ENCODE results near the gene GPR32. TPM values are rescaled to one million over a fixed set of nuclear protein-coding genes. Genes with fewer than 3 reads are reported as not detected.
A peak's percentile ranks its signal among the peaks of the same experiment; 100 is the strongest.

Gene GPR32
- polyA plus RNA-seq, 3 donors = not detected

GRCh38 chr19:50799547-50799851, 29.2 kb downstream of the GPR32 start:
- Histone ChIP-seq H4K20me1 (ENCODE audit: insufficient read depth, low read length) (no peaks in the 10 kb centered on the region), H3K36me3 (replicated peaks in 1 of 2; ENCODE audit: control insufficient read depth in 1 of 2, insufficient read depth in 2 of 2, low read length in 2 of 2) (peaks cover 20 to 36% of the 10 kb centered on the region in 2 donors), H3K9ac (ENCODE audit: insufficient read depth, low read length, poor library complexity, severe bottlenecking) (no peak overlapping the region), H3K27ac (ENCODE audit: low read depth in 1 of 2, low read length in 2 of 2) (no peak overlapping the region), H3K4me2 (replicated peaks; ENCODE audit: extremely low read depth, low read length, poor library complexity, severe bottlenecking) (no peak overlapping the region), H3K4me1 (ENCODE audit: control insufficient read depth in 1 of 2, insufficient read depth in 2 of 2, low read length in 2 of 2) (peaks cover 13 to 14% of the 10 kb centered on the region in 2 donors), H3K4me3 (replicated peaks in 1 of 3; ENCODE audit: low read depth in 2 of 3, low read length in 3 of 3) (no peak overlapping the region), H3K9me3 (replicated peaks in 1 of 2; ENCODE audit: control insufficient read depth in 1 of 2, insufficient read depth in 1 of 2, low read length in 2 of 2) (no peaks in the 10 kb centered on the region), H2AFZ (ENCODE audit: insufficient read depth, low read depth, low read length, poor library complexity, severe bottlenecking) (no peak overlapping the region), H3K27me3 (ENCODE audit: control insufficient read depth in 2 of 2, insufficient read depth in 2 of 2, low read length in 2 of 2) (no peaks in the 10 kb centered on the region), H3K79me2 (ENCODE audit: insufficient read depth, low read length) (peaks cover 51% of the 10 kb centered on the region)
- intact Hi-C loops (cut with micrococcal nuclease) = no loop called here
- WGBS (ENCODE audit: insufficient coverage) = 100% methylated on average over 1 of the region's 3 CpGs
- H3K9me3 Mint-ChIP-seq = no peaks in the 10 kb centered on the region
- H3K36me3 Mint-ChIP-seq = peaks cover 27 to 58% of the 10 kb centered on the region in 2 donors
- TF ChIP-seq, protein P1, sequence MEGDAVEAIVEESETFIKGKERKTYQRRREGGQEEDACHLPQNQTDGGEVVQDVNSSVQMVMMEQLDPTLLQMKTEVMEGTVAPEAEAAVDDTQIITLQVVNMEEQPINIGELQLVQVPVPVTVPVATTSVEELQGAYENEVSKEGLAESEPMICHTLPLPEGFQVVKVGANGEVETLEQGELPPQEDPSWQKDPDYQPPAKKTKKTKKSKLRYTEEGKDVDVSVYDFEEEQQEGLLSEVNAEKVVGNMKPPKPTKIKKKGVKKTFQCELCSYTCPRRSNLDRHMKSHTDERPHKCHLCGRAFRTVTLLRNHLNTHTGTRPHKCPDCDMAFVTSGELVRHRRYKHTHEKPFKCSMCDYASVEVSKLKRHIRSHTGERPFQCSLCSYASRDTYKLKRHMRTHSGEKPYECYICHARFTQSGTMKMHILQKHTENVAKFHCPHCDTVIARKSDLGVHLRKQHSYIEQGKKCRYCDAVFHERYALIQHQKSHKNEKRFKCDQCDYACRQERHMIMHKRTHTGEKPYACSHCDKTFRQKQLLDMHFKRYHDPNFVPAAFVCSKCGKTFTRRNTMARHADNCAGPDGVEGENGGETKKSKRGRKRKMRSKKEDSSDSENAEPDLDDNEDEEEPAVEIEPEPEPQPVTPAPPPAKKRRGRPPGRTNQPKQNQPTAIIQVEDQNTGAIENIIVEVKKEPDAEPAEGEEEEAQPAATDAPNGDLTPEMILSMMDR (IDR thresholded peaks at IDR 0.05) = no peak
- no peak for DNase-seq
- H3K27me3 Mint-ChIP-seq (ENCODE audit: low read depth in 3 of 3) = peaks cover 0 to 2% (median 0%) of the 10 kb centered on the region in 3 donors
- H3K27ac Mint-ChIP-seq = no peak overlapping the region
- no peak overlapping the region for H3K4me3 Mint-ChIP-seq
- H3K4me1 Mint-ChIP-seq = peaks cover 15% of the 10 kb centered on the region

DNA sequence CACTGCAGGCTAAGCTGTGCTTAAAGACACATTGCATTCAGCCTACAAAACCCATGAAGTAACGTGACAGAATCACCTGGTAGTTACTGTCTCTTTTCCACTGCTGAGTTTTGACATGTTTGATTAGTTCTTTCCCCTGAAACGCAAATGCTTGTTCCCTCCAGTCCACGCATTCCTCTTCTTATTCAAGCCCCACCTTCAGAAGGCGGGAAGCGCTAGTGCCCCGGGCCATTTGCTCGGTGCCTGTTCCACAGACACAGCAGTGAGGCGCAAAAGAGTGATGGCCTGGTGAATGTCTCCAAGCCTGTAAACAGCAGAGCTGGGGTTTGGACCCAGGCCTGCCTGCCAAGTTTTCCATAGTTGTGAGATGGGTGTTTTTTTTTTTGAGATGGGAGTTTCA, 30.8 kb downstream of the GPR32 start:
- peak overlapping the region in 2 of 7 donors; percentile 10 to 43 for H3K27ac Mint-ChIP-seq
- peaks cover 0 to 2% (median 0%) of the 10 kb centered on the region in 3 donors for H3K27me3 Mint-ChIP-seq (ENCODE audit: low read depth in 3 of 3)
- no peak overlapping the region for H3K4me3 ChIP-seq (replicated peaks in 1 of 3; ENCODE audit: low read depth in 2 of 3, low read length in 3 of 3)
- H3K9ac ChIP-seq (ENCODE audit: insufficient read depth, low read length, poor library complexity, severe bottlenecking) = no peak overlapping the region
- H3K27ac ChIP-seq (ENCODE audit: low read depth in 1 of 2, low read length in 2 of 2) = no peak overlapping the region
- H3K9me3 Mint-ChIP-seq = no peaks in the 10 kb centered on the region
- peaks cover 52% of the 10 kb centered on the region for H3K79me2 ChIP-seq (ENCODE audit: insufficient read depth, low read length)
- H3K4me1 Mint-ChIP-seq = peaks cover 22% of the 10 kb centered on the region
- no peaks in the 10 kb centered on the region for H4K20me1 ChIP-seq (ENCODE audit: insufficient read depth, low read length)
- H3K4me3 Mint-ChIP-seq = no peak overlapping the region
- peaks cover 18 to 20% of the 10 kb centered on the region in 2 donors for H3K4me1 ChIP-seq (ENCODE audit: control insufficient read depth in 1 of 2, insufficient read depth in 2 of 2, low read length in 2 of 2)
- DNase-seq = no peak
- H3K36me3 ChIP-seq (replicated peaks in 1 of 2; ENCODE audit: control insufficient read depth in 1 of 2, insufficient read depth in 2 of 2, low read length in 2 of 2) = peaks cover 20 to 36% of the 10 kb centered on the region in 2 donors
- 94% methylated on average over 7 of the region's 8 CpGs for WGBS (ENCODE audit: insufficient coverage)
- intact Hi-C loops (cut with micrococcal nuclease) = loop anchor here (5.0 to 10.0 kb wide), 4 partner anchors 289 to 776 kb away; partner anchors contain the start of genes KCNC3 (in 2 of the 2), ASPDH (in 1 of the 2), JOSD2 (in 1 of the 2) and VRK3 (in 1 of the 2)
- H3K9me3 ChIP-seq (replicated peaks in 1 of 2; ENCODE audit: control insufficient read depth in 1 of 2, insufficient read depth in 1 of 2, low read length in 2 of 2) = no peaks in the 10 kb centered on the region
- no peak overlapping the region for H3K4me2 ChIP-seq (replicated peaks; ENCODE audit: extremely low read depth, low read length, poor library complexity, severe bottlenecking)
- TF ChIP-seq, protein P1 (IDR thresholded peaks at IDR 0.05) = no peak
- H2AFZ ChIP-seq (ENCODE audit: insufficient read depth, low read depth, low read length, poor library complexity, severe bottlenecking) = no peak overlapping the region
- H3K27me3 ChIP-seq (ENCODE audit: control insufficient read depth in 2 of 2, insufficient read depth in 2 of 2, low read length in 2 of 2) = no peaks in the 10 kb centered on the region
- H3K36me3 Mint-ChIP-seq = peaks cover 25 to 53% of the 10 kb centered on the region in 2 donors

Data from CD14-positive monocyte (primary cell).